Panc1 (cell line): ENCODE measurements around the gene WDR70. TPM values are rescaled to one million over a fixed set of nuclear protein-coding genes. Genes with fewer than 3 reads are reported as not detected.

ENCODE experiments used
- ATAC-seq: fragments of 200-7000 bp; cut with Tn5 transposase; 2 replicates; pipeline ENCODE4 v1.9.1; 2020; ENCODE audit warnings: mild to moderate bottlenecking, moderate library complexity
- BruUV-seq: library from RNA; stranded (reverse); fragments of 400-500 nt; replicated peaks from 2 replicates; lab custom pipeline; 2021; lab: Mats Ljungman, UMichigan
- CTCF ChIA-PET: fragments of 300-600 bp; sonication (Branson Sonifier 250); formaldehyde crosslinking; loops from one replicate; lab custom pipeline; 2022; ENCODE audit warnings: antibody characterized with exemption; lab: Charles Lee
- POLR2A ChIA-PET: fragments of 300-600 bp; sonication (Branson Sonifier 250); formaldehyde crosslinking; loops from one replicate; lab custom pipeline; 2022; ENCODE audit warnings: antibody characterized with exemption; lab: Charles Lee
- DNase-seq: peaks from one replicate; pipeline ENCODE4 v3.0.0-alpha.2; 2010; ENCODE audit warnings: low read depth, low spot score
- H3K27ac ChIP-seq: 2 replicates; pipeline ENCODE4 v1.5.1; 2011; ENCODE audit warnings: mild to moderate bottlenecking, low read length, inconsistent platforms
- H3K27me3 ChIP-seq: fragments of 200-500 bp; sonication (Bioruptor generic); 2 replicates; pipeline ENCODE4 v1.6.0; 2014; ENCODE audit warnings: low read length, inconsistent platforms; ENCODE audit not compliant: control insufficient read depth, insufficient read depth
- H3K36me3 ChIP-seq: fragments of 200-500 bp; sonication (Bioruptor generic); 2 replicates; pipeline ENCODE4 v1.5.1; 2014; ENCODE audit warnings: inconsistent platforms, mild to moderate bottlenecking, low read length, moderate library complexity; ENCODE audit not compliant: control insufficient read depth, insufficient read depth
- H3K4me1 ChIP-seq: 2 replicates; pipeline ENCODE4 v1.5.1; 2011; ENCODE audit warnings: inconsistent platforms, mild to moderate bottlenecking, low read length, moderate library complexity; ENCODE audit not compliant: control insufficient read depth, insufficient read depth
- H3K4me3 ChIP-seq, 2 experiments: 2 replicates each; pipeline ENCODE4 v1.5.1; 2011 to 2012; ENCODE audit warnings: low read depth in 2 of 2, low read length in 2 of 2, mild to moderate bottlenecking in 2 of 2, inconsistent platforms in 1 of 2, moderate library complexity in 1 of 2
- H3K9me3 ChIP-seq: fragments of 200-500 bp; sonication (Bioruptor generic); 2 replicates; pipeline ENCODE4 v1.5.1; 2014; ENCODE audit warnings: low read depth, mild to moderate bottlenecking, inconsistent platforms, low read length, moderate library complexity; ENCODE audit not compliant: control insufficient read depth, insufficient read depth
- CTCF ChIP-seq: fragments of 450-650 bp; IDR thresholded peaks from 2 replicates; pipeline ENCODE4 v1.5.1; 2017; ENCODE audit warnings: mild to moderate bottlenecking
- POLR2AphosphoS5 ChIP-seq: IDR thresholded peaks from 2 replicates; pipeline ENCODE4 v1.6.1; 2012; ENCODE audit warnings: mild to moderate bottlenecking, low read depth, low read length, moderate library complexity
- REST ChIP-seq, 2 experiments: IDR thresholded peaks; 2 replicates each; pipeline ENCODE4 v1.6.1; 2011 to 2012; ENCODE audit warnings: low read depth in 2 of 2, control low read depth in 1 of 2, low read length in 1 of 2, mild to moderate bottlenecking in 1 of 2, moderate library complexity in 1 of 2; ENCODE audit not compliant: insufficient read depth in 1 of 2
- SIN3A ChIP-seq: IDR thresholded peaks from 2 replicates; pipeline ENCODE4 v1.6.1; 2012; ENCODE audit warnings: low read depth, mild to moderate bottlenecking, low read length, moderate library complexity, borderline replicate concordance; ENCODE audit not compliant: insufficient read depth
- TCF7L2 ChIP-seq: IDR thresholded peaks from 2 replicates; pipeline ENCODE4 v1.6.1; 2011; ENCODE audit warnings: mild to moderate bottlenecking, low read depth, low read length, inconsistent platforms
- in situ Hi-C: cut with HindIII; loops from 2 replicates; pipeline ENCODE4 v1.10.0; 2016; ENCODE audit warnings: low sequenced_read_pairs, low pct_unique_long_range_greater_than_20kb
- intact Hi-C: fragments of 100-400 bp; cut with micrococcal nuclease; formaldehyde crosslinking; loops from one replicate; pipeline ENCODE4 v1.10.0; 2022; ENCODE audit not compliant: unreplicated experiment
- total RNA-seq: library from RNA; stranded (reverse); gene quantifications from one replicate; pipeline ENCODE4 v1.2.1, GENCODE V29; 2021; ENCODE audit not compliant: unreplicated experiment

WDR70 gene
- total RNA-seq, 1 experiment from 2014 or later, result 29.5 TPM

- intact Hi-C loops (no loop called here), in situ Hi-C loops (no loop called here)
- Histone ChIP-seq H3K27ac (no peak overlapping the region), H3K4me3 (no peak overlapping the region), H3K4me1 (no peaks in the 10 kb centered on the region), H3K36me3 (no peaks in the 10 kb centered on the region), H3K27me3 (no peaks in the 10 kb centered on the region), H3K9me3 (no peaks in the 10 kb centered on the region)
- TF ChIP-seq SIN3A, result no peak
- no peak for TF ChIP-seq REST (IDR thresholded peaks at IDR 0.05; ENCODE audit: insufficient read depth in 1 of 2, low read depth in 2 of 2, low read length in 1 of 2)
- TF ChIP-seq POLR2AphosphoS5, result no peak
- no peak for TF ChIP-seq CTCF
- TF ChIP-seq TCF7L2, result no peak
- BruUV-seq, result no TSS peak
- no peak for DNase-seq
- no peak for ATAC-seq
- ChIA-PET POLR2A (no interaction called here), CTCF (no interaction called here)
Observed at GRCh38 chr5:37767961-37768360, 388.8 kb downstream of the WDR70 start.

GRCh38 chr5:37768371-37768770, 389.3 kb downstream of the WDR70 start:
- H3K4me3 ChIP-seq, result no peak overlapping the region

More at GRCh38 chr5:37768371-37768770, 389.3 kb downstream of the WDR70 start:
- no peaks in the 10 kb centered on the region for H3K9me3 ChIP-seq
- in situ Hi-C loops (no loop called here), intact Hi-C loops (no loop called here)
- ChIA-PET POLR2A (no interaction called here), CTCF (no interaction called here)
- TF ChIP-seq TCF7L2, result no peak
- TF ChIP-seq CTCF, result no peak
- TF ChIP-seq REST (IDR thresholded peaks at IDR 0.05; ENCODE audit: insufficient read depth in 1 of 2, low read depth in 2 of 2, low read length in 1 of 2), result no peak
- no peak for TF ChIP-seq SIN3A
- no peak for TF ChIP-seq POLR2AphosphoS5
- no peaks in the 10 kb centered on the region for H3K36me3 ChIP-seq
- no peaks in the 10 kb centered on the region for H3K4me1 ChIP-seq
- DNase-seq (no peak), ATAC-seq (no peak)
- H3K27me3 ChIP-seq, result no peaks in the 10 kb centered on the region
- H3K27ac ChIP-seq, result no peak overlapping the region
- no TSS peak for BruUV-seq
